ENCODE data around the gene UCP2. TPM values are rescaled to one million over a fixed set of nuclear protein-coding genes. Genes with fewer than 3 reads are reported as not detected.

UCP2 gene
- total and polyA plus RNA-seq, 2 donors from 2014 or later = 36.4 to 104 TPM

- TF ChIP-seq, protein P1, sequence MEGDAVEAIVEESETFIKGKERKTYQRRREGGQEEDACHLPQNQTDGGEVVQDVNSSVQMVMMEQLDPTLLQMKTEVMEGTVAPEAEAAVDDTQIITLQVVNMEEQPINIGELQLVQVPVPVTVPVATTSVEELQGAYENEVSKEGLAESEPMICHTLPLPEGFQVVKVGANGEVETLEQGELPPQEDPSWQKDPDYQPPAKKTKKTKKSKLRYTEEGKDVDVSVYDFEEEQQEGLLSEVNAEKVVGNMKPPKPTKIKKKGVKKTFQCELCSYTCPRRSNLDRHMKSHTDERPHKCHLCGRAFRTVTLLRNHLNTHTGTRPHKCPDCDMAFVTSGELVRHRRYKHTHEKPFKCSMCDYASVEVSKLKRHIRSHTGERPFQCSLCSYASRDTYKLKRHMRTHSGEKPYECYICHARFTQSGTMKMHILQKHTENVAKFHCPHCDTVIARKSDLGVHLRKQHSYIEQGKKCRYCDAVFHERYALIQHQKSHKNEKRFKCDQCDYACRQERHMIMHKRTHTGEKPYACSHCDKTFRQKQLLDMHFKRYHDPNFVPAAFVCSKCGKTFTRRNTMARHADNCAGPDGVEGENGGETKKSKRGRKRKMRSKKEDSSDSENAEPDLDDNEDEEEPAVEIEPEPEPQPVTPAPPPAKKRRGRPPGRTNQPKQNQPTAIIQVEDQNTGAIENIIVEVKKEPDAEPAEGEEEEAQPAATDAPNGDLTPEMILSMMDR (IDR thresholded peaks at IDR 0.05; ENCODE audit: borderline replicate concordance, extremely low read depth, insufficient read depth) = no peak
- no peaks in the 10 kb centered on the region for H3K27me3 ChIP-seq (ENCODE audit: control insufficient read depth, insufficient read depth, low read length)
- no peaks in the 10 kb centered on the region for H3K9me3 ChIP-seq (ENCODE audit: control insufficient read depth in 2 of 3, insufficient read depth in 1 of 3, low read length in 3 of 3)
- H3K9ac ChIP-seq (ENCODE audit: low read length in 3 of 3) = no peak overlapping the region
- peaks cover 0 to 2% (median 0%) of the 10 kb centered on the region in 3 donors for H3K4me1 ChIP-seq (ENCODE audit: control insufficient read depth in 2 of 3, insufficient read depth in 2 of 3, low read depth in 1 of 3, low read length in 3 of 3)
- H3K4me3 ChIP-seq (ENCODE audit: low read length in 3 of 3) = no peak overlapping the region
- intact Hi-C loops (cut with DNase I) = no loop called here
- FAIRE-seq (no peak), DNase-seq (no peak)
- H3K36me3 ChIP-seq (ENCODE audit: control insufficient read depth in 2 of 3, insufficient read depth in 3 of 3, low read length in 3 of 3) = no peaks in the 10 kb centered on the region
- H3K27ac ChIP-seq (ENCODE audit: low read depth in 2 of 2, low read length in 2 of 2) = no peak overlapping the region
These were observed 13.6 kb downstream of the UCP2 start for GRCh38 chr11:73969091-73969490.

GRCh38 chr11:73968356-73968966 lies 14.2 kb downstream of the UCP2 start:
- H3K9ac ChIP-seq (ENCODE audit: low read length in 3 of 3) = no peak overlapping the region
- peaks cover 0 to 2% (median 0%) of the 10 kb centered on the region in 3 donors for H3K4me1 ChIP-seq (ENCODE audit: control insufficient read depth in 2 of 3, insufficient read depth in 2 of 3, low read depth in 1 of 3, low read length in 3 of 3)
- no peaks in the 10 kb centered on the region for H3K27me3 ChIP-seq (ENCODE audit: control insufficient read depth, insufficient read depth, low read length)
- TF ChIP-seq, protein P1 (IDR thresholded peaks at IDR 0.05; ENCODE audit: borderline replicate concordance, extremely low read depth, insufficient read depth) = no peak
- no peaks in the 10 kb centered on the region for H3K36me3 ChIP-seq (ENCODE audit: control insufficient read depth in 2 of 3, insufficient read depth in 3 of 3, low read length in 3 of 3)
- no peak for FAIRE-seq
- DNase-seq = no peak
- H3K27ac ChIP-seq (ENCODE audit: low read depth in 2 of 2, low read length in 2 of 2) = no peak overlapping the region
- intact Hi-C loops (cut with DNase I) = no loop called here
- H3K4me3 ChIP-seq (ENCODE audit: low read length in 3 of 3) = no peak overlapping the region
- H3K9me3 ChIP-seq (ENCODE audit: control insufficient read depth in 2 of 3, insufficient read depth in 1 of 3, low read length in 3 of 3) = no peaks in the 10 kb centered on the region

GRCh38 chr11:73965764-73966121 lies 16.9 kb downstream of the UCP2 start:
- no peak for FAIRE-seq
- intact Hi-C loops (cut with DNase I) = no loop called here

More at GRCh38 chr11:73965764-73966121, 16.9 kb downstream of the UCP2 start:
- TF ChIP-seq, protein P1 (IDR thresholded peaks at IDR 0.05; ENCODE audit: borderline replicate concordance, extremely low read depth, insufficient read depth) = no peak
- Histone ChIP-seq H3K4me1 (ENCODE audit: control insufficient read depth in 2 of 3, insufficient read depth in 2 of 3, low read depth in 1 of 3, low read length in 3 of 3) (peaks cover 0 to 2% (median 0%) of the 10 kb centered on the region in 3 donors), H3K9me3 (ENCODE audit: control insufficient read depth in 2 of 3, insufficient read depth in 1 of 3, low read length in 3 of 3) (no peaks in the 10 kb centered on the region), H3K27me3 (ENCODE audit: control insufficient read depth, insufficient read depth, low read length) (no peaks in the 10 kb centered on the region), H3K27ac (ENCODE audit: low read depth in 2 of 2, low read length in 2 of 2) (no peak overlapping the region), H3K36me3 (ENCODE audit: control insufficient read depth in 2 of 3, insufficient read depth in 3 of 3, low read length in 3 of 3) (no peaks in the 10 kb centered on the region), H3K9ac (ENCODE audit: low read length in 3 of 3) (no peak overlapping the region), H3K4me3 (ENCODE audit: low read length in 3 of 3) (no peak overlapping the region)
- no peak for DNase-seq
